GM19025 (cell line): ENCODE measurements around the gene ITGB8.

Experiments used
- ATAC-seq: cut with Tn5 transposase; IDR thresholded peaks from one replicate; pipeline ENCODE4 v1.9.1; 2021; ENCODE audit warnings: mild to moderate bottlenecking, low read depth, moderate library complexity; ENCODE audit not compliant: unreplicated experiment

Gene ITGB8

GRCh38 chr7:20408467-20408826 is 77.7 kb downstream of the ITGB8 start:
- ATAC-seq: no peak

GRCh38 chr7:20409961-20410360 is 79.3 kb downstream of the ITGB8 start:
- ATAC-seq: no peak

- no peak for ATAC-seq
Measured at GRCh38 chr7:20411372-20411771, 80.7 kb downstream of the ITGB8 start.

GRCh38 chr7:20412032-20412431 is 81.3 kb downstream of the ITGB8 start:
- ATAC-seq: no peak

GRCh38 chr7:20417260-20417659 is 86.6 kb downstream of the ITGB8 start:
- no peak for ATAC-seq

DNA sequence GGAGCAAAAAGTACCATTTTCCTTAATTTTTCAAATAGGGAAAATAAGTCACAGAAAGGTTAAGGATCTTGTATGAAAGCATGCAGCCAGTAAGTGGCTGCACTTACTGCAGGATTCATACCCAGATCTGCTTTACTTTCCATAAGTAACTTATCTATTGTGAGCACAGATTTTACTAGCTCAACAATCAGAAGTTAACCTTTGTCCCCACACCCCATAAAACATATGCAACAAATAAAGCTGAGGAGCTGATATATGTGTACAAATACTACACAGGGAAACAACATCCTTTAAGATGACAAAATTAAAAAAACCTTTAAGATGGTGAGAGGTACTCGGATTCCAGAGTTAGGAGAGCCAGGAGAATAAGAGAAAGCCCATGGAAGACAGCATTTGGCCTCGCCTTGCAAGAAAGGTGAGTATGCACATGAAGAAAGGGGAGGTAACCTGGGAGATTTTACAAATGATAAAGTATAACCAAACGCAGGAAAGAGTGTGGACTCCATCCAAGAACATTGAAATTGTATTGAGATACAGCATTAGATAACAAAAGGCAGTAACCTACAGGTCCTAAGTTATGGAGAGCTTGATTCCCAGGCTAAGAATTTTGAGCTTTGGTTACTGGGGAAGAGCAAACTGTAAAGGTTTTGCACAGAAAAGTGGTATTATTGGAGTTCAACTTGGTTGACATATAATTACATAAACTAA is 87.1 kb downstream of the ITGB8 start:
- no peak for ATAC-seq

GRCh38 chr7:20424500-20424899 is 93.8 kb downstream of the ITGB8 start:
- ATAC-seq: no peak

- no peak for ATAC-seq
Measured at GRCh38 chr7:20430664-20431063, 100.0 kb downstream of the ITGB8 start.

DNA sequence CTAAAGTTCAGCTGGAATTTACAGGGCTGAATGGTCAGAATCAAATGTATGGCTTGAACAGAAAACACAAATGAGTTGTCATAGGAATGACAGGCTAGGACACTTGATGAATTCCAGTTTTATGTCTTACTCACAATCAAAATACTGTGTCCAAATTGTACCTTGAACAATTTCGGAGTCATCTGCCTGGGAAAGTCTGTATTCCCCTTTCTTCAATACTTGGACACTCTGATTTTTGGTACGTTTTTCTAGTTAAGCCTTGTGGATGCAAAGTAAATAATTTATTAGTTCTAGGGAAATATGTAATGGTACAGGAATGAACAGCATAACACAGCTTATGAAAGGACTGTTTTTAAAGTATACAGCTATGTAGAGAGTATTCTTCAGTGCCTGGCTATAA is 100.4 kb downstream of the ITGB8 start:
- no peak for ATAC-seq

DNA sequence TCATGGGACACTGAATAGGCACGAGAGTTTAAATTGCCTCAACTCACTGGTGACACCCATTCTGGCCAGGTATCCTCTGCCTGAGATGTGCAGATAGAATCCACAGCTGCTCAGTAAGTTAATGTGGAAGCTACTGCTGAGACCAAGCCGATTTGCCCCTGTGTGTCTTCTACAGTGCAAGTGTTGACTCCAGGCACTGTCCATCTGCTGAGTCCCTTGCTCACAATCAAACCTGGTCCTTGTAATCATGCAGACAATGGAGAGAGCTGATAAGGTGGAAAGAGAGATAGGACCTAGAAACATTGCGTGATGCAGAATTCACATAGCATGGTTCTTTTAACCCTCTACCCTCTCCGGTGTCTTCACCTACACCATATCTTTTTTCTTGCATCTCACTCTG is 101.4 kb downstream of the ITGB8 start:
- ATAC-seq: no peak

- ATAC-seq: no peak
Measured at GRCh38 chr7:20435305-20435704, 104.6 kb downstream of the ITGB8 start.

DNA sequence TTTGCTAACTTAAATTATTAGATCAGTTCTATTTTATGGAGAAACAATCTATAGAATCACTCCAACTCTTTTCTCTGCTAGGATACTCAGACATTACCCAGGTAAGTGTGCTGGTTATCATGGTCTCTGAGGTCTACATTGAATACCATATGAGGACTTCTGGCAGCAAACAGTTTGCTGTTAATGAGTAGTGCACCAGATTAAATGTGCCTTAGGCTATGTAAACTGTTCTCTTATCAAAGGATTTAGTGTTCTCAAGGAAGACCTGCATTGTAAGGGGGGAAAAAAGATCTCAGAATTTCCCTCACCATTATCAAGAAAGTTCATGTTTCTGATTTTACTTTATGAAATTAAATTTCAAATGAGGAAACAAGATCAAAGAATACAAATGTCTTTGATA is 107.5 kb downstream of the ITGB8 start:
- ATAC-seq: no peak

DNA sequence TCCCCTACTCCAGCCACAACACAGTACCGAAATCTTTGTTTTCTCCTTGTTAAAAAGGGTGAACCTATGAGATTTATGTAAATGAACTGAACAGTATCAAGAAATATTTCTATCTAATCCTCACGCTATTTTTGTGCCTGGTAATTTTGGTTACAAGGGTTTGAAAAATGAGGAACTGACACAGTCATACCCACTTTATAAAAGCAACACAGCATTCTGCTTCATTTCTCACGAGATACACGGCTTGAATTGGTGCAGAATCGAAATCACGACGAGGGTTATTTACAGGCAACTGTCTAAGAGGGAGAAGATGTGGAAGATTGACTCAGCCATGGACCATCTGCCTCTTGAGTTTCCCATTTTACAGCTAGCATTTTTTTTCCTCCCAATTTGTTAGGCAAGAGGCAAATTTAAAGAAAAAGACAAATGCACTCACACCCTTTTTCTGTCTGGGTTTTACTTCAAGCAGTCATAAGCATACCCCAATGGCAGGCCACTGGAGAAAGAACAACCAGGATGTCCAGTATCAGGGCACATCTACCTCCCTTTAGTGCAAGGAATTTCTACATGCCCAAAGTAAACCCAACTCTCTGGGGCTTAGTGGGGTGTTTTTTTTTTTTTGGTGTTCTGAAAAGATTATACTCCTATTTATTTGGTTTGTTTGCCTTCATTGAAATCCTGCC is 108.1 kb downstream of the ITGB8 start:
- peak; percentile 68 for ATAC-seq

DNA sequence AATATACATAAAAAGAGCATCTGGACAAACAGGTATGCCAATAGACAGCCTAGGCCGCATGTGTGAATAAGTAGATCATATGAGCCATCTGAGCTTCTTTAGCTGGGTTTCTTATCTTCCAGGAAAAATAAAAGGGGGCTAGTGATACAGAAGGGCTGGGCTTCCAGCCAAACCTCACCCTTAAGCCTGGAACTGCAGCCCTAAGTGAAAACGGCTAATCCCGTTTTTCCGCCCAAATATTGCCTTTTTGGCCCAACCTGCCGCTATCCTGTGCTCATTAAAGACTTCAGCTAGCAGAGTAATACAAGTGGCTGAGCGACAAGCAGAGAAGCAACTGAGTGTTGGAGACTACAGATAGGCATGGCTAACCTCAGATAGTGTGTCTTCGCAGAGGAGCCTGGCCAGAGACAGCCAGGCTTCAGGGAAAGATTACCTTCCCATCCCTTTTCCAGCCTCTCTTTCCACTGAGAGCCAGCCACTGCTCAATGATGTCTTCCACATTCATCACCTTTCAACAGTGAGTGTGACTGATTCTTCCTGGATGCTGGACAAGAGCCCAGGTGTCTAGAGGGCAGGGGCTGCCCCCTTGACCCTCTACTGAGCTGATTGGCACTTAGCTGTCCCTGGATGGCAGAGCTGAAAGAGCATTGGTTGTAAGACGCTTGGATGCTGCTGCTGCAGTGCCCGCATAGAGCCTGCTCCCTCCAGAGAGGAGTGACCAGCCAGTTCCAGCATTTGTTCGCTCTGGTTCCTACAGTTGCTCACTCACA is 108.9 kb downstream of the ITGB8 start:
- no peak for ATAC-seq

DNA sequence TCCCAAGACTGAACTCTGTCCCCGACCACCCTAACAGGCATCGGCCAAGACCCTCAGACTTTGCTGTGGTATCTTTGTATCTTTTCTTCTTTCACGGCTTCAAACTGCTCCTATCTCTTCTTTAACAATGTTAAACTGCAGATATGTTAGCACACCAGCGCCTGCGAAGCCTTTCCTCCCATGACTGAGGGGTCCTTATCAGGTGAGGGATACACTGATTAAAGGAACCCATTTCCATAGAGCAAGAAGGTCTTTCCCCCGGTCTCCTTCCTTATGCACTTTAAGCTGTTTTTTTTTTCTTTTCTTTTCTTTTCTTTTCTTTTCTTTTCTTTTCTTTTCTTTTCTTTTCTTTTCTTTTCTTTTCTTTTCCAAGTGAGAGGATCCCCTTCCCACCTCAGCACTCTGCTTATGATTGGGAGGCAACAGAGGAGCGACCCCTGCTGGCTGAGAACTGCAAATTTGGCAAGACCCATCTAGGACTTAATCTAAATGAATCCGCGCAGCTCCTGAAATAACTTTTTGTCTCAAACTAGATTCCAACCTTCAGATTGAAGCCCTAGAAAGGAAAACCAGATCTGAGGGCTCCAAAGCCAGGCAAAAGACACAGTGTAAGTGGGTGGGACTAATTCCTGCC is 109.9 kb downstream of the ITGB8 start:
- ATAC-seq: no peak

GRCh38 chr7:20441346-20441745 is 110.6 kb downstream of the ITGB8 start:
- ATAC-seq: no peak

- ATAC-seq: no peak
Measured at GRCh38 chr7:20441991-20442441, 111.3 kb downstream of the ITGB8 start.

- no peak for ATAC-seq
Measured at GRCh38 chr7:20442951-20443350, 112.3 kb downstream of the ITGB8 start.

- no peak for ATAC-seq
Measured at GRCh38 chr7:20444030-20444800, 113.5 kb downstream of the ITGB8 start.

DNA sequence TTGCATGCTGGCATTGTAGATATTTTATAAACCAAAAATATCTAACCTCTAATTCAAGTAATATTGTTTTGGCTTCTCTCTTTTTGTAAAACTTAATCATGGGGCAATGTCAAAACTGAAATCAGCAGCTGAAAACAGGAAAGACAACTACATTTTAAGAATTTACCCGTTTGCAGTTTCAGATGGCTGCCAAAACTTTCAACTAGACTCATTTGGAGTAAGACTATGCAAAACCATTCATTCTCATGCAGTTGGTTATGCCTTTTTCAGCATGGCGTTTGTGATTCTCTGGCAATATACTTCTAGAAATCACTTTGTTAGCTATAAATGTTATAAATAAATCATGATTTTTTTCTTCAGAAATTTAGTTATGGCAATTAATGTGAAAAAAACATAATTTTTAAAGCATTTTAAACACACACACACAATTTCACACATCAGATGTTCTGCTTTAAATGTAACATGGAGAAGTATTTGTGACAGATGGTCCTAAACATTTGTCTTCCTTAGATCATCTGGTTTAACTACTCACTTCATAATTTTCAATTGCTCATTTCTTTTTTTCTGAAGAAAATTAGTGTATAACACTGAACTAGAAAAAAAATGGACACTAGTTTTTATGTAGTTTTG is 116.4 kb downstream of the ITGB8 start:
- peak; percentile 79 for ATAC-seq
